A549 (cell line): ENCODE results near the gene PLD4. TPM values are rescaled to one million over a fixed set of nuclear protein-coding genes. Genes with fewer than 3 reads are reported as not detected.

Experiments used
- ATAC-seq, 2 experiments: fragments of 200-7000 bp in 1 of 2; fragments of >200 bp in 1 of 2; cut with Nextera tagmentation in 1 of 2; cut with Tn5 transposase in 1 of 2; 3 replicates each; pipeline versions ENCODE4 v1.8.0 to v1.9.1; 2018 to 2020; ENCODE audit warnings: mild to moderate bottlenecking in 1 of 2, moderate library complexity in 1 of 2
- CTCF ChIA-PET: fragments of 300-600 bp; sonication (Branson Sonifier 250); formaldehyde crosslinking; extraction: SDS; loops from one replicate; lab custom pipeline; 2021; ENCODE audit warnings: antibody characterized with exemption, inconsistent platforms; lab: Yijun Ruan, JAX
- POLR2A ChIA-PET: fragments of 350-600 bp; formaldehyde crosslinking; extraction: SDS; loops from one replicate; lab custom pipeline; 2021; ENCODE audit warnings: antibody characterized with exemption, inconsistent platforms; lab: Yijun Ruan, JAX
- DNase-seq, 2 experiments: peaks; one replicate each; pipeline versions ENCODE4 v3.0.0 to v3.0.0-alpha.2; 2011 to 2016; ENCODE audit warnings: low read depth in 1 of 2, low spot score in 1 of 2
- FAIRE-seq: peaks from 2 replicates; lab custom pipeline; 2011; peaks lifted over from hg19 to GRCh38; lab: Jason Lieb, UNC
- H3K27ac ChIP-seq, 2 experiments: fragments of >200 bp; sonication (Bioruptor Twin); formaldehyde crosslinking; 3 replicates each; pipeline ENCODE4 v1.5.1; 2016 to 2017
- H3K4me1 ChIP-seq: fragments of >200 bp; sonication (Bioruptor Twin); formaldehyde crosslinking; 3 replicates; pipeline ENCODE4 v1.6.1; 2016
- H3K4me2 ChIP-seq: fragments of >200 bp; sonication (Bioruptor Twin); formaldehyde crosslinking; 3 replicates; pipeline ENCODE4 v1.6.1; 2016
- H3K4me3 ChIP-seq: fragments of >200 bp; sonication (Bioruptor Twin); formaldehyde crosslinking; 3 replicates; pipeline ENCODE4 v1.5.1; 2016
- H3K9me3 ChIP-seq: fragments of >200 bp; sonication (Bioruptor Twin); formaldehyde crosslinking; 3 replicates; pipeline ENCODE4 v1.6.1; 2016
- CHD2 ChIP-seq: fragments of 150-350 bp; IDR thresholded peaks from 2 replicates; pipeline ENCODE4 v1.6.1; 2014; ENCODE audit warnings: low read length; ENCODE audit not compliant: partially characterized antibody
- CHD4 ChIP-seq: fragments of 200-600 bp; sonication (generic); IDR thresholded peaks from 2 replicates; pipeline ENCODE4 v1.6.1; 2016; ENCODE audit warnings: antibody characterized with exemption, mild to moderate bottlenecking, borderline replicate concordance
- ESRRA ChIP-seq: fragments of 150-350 bp; IDR thresholded peaks from 2 replicates; pipeline ENCODE4 v1.6.1; 2014; ENCODE audit warnings: mild to moderate bottlenecking, low read length, borderline replicate concordance
- FOSL2 ChIP-seq, 2 experiments: fragments of 450-650 bp in 1 of 2; fragments of >200 bp in 1 of 2; sonication (Bioruptor Twin) in 1 of 2; formaldehyde crosslinking; IDR thresholded peaks; 2 replicates each; pipeline versions ENCODE4 v1.5.0 to v1.6.1; 2016 to 2020; ENCODE audit warnings: mild to moderate bottlenecking in 1 of 2, moderate library complexity in 1 of 2
- FOXS1 ChIP-seq: fragments of 250-450 bp; sonication (Bioruptor Pico); IDR thresholded peaks from 2 replicates; pipeline ENCODE4 v1.5.0; 2020; ENCODE audit warnings: mild to moderate bottlenecking, moderate library complexity
- HOXB13 ChIP-seq: fragments of 250-450 bp; sonication (Bioruptor Pico); IDR thresholded peaks from 2 replicates; pipeline ENCODE4 v1.5.0; 2020; ENCODE audit warnings: low read depth, mild to moderate bottlenecking, moderate library complexity
- HOXB5 ChIP-seq: fragments of 250-450 bp; sonication (Bioruptor Pico); IDR thresholded peaks from 2 replicates; pipeline ENCODE4 v1.5.0; 2020; ENCODE audit warnings: mild to moderate bottlenecking, moderate library complexity
- KDM1A ChIP-seq: fragments of 200-600 bp; sonication (generic); IDR thresholded peaks from 2 replicates; pipeline ENCODE4 v1.6.1; 2016; ENCODE audit warnings: low read depth, mild to moderate bottlenecking
- KDM5A ChIP-seq: fragments of 200-600 bp; sonication (generic); IDR thresholded peaks from 2 replicates; pipeline ENCODE4 v1.6.1; 2016; ENCODE audit warnings: antibody characterized with exemption, mild to moderate bottlenecking
- MYC ChIP-seq: IDR thresholded peaks from 2 replicates; pipeline ENCODE4 v1.6.1; 2012; ENCODE audit warnings: mild to moderate bottlenecking, inconsistent platforms, low read length, improper control_type of control experiment, borderline replicate concordance
- NR3C1 ChIP-seq: fragments of >200 bp; sonication (Bioruptor Twin); formaldehyde crosslinking; IDR thresholded peaks from 3 replicates; pipeline ENCODE4 v1.6.1; 2017
- RAD21 ChIP-seq, 2 experiments: fragments of >200 bp in 1 of 2; sonication (Bioruptor Twin) in 1 of 2; formaldehyde crosslinking in 1 of 2; IDR thresholded peaks in 1 of 2; conservative IDR thresholded peaks in 1 of 2; 2 replicates in 1 of 2; 3 replicates in 1 of 2; pipeline ENCODE4 v1.6.1; 2012 to 2018; ENCODE audit warnings: inconsistent platforms in 1 of 2
- RARB ChIP-seq: fragments of 250-450 bp; sonication (Bioruptor Pico); IDR thresholded peaks from 2 replicates; pipeline ENCODE4 v1.8.0; 2021; ENCODE audit warnings: mild to moderate bottlenecking, moderate library complexity
- ZFP36 ChIP-seq: fragments of 450-650 bp; IDR thresholded peaks from 2 replicates; pipeline ENCODE4 v1.6.1; 2014; ENCODE audit warnings: borderline replicate concordance; ENCODE audit not compliant: partially characterized antibody
- ZSCAN20 ChIP-seq: fragments of 250-450 bp; sonication (Bioruptor Pico); IDR thresholded peaks from 2 replicates; pipeline ENCODE4 v1.8.0; 2022; ENCODE audit warnings: mild to moderate bottlenecking, moderate library complexity
- WGBS: methylation state at CpG from one replicate; pipeline ENCODE4 v1.1.6; 2017; ENCODE audit errors: missing lambda C conversion rate; 5-methylcytosine and 5-hydroxymethylcytosine counted together
- polyA plus RNA-seq, 4 experiments: library from polyadenylated mRNA; depleted of rRNA in 3 of 4; stranded (reverse); fragments of >200 nt; fragmentation: RNase III in 1 of 4; extraction: RNeasy Plus Mini Kit Qiagen cat#74134 plus additional on column Dnase treatment in 1 of 4; gene quantifications; 2 replicates in 3 of 4; 3 replicates in 1 of 4; pipeline ENCODE4 v1.2.3, GENCODE V29; 2011 to 2017
- TF ChIP-seq, protein P1 (sequence below): fragments of 200-600 bp; sonication (generic); IDR thresholded peaks from 2 replicates; pipeline ENCODE4 v1.6.1; 2016; ENCODE audit warnings: antibody characterized with exemption, mild to moderate bottlenecking, moderate library complexity
- TF ChIP-seq, protein P2 (sequence below): fragments of >200 bp; sonication (Bioruptor Twin); formaldehyde crosslinking; IDR thresholded peaks from 2 replicates; pipeline ENCODE4 v1.6.1; 2016
- TF ChIP-seq, protein P3 (sequence below): fragments of 150-350 bp; IDR thresholded peaks from 2 replicates; pipeline ENCODE4 v1.6.1; 2014; ENCODE audit warnings: low read depth, mild to moderate bottlenecking, low read length

Gene PLD4
- polyA plus RNA-seq, 2 of the 4 experiments (the other 2 are of a cell fraction): 0.01 TPM

DNA sequence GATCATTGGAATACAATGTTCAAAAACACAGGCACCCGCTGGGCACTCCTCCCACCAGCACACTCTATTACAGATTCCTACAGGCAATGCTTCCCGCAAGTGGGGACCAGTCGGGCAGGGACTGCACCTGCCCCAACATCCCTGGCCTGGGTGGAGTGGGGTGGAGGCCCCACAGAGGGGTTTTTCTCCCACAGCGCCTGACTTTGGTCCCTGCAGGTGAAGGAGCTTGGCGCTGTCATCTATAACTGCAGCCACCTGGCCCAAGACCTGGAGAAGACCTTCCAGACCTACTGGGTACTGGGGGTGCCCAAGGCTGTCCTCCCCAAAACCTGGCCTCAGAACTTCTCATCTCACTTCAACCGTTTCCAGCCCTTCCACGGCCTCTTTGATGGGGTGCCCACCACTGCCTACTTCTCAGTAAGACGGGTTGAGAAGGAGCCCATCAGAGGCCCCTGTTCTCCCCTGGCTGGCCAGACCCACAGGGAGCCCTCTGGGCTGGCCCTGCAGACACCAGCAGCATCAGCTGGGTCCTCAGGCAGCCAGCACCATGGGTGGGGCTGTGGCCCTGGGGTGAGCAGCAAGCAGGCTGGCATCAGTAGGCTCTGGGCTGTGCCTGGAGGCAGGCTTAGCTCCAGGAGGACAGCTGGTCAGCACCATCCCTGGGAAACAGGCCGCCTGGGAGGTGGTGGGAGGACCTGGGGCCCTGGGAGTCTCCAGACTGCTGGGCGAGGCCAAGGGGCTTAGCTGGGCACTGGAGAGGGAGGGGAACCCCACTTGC is 6.0 kb downstream of the PLD4 start:
- TF ChIP-seq HOXB13 (no peak), NR3C1 (no peak), HOXB5 (no peak), ZSCAN20 (no peak), KDM1A (no peak), ESRRA (no peak), CHD4 (no peak), ZFP36 (no peak)
- TF ChIP-seq, protein P1, sequence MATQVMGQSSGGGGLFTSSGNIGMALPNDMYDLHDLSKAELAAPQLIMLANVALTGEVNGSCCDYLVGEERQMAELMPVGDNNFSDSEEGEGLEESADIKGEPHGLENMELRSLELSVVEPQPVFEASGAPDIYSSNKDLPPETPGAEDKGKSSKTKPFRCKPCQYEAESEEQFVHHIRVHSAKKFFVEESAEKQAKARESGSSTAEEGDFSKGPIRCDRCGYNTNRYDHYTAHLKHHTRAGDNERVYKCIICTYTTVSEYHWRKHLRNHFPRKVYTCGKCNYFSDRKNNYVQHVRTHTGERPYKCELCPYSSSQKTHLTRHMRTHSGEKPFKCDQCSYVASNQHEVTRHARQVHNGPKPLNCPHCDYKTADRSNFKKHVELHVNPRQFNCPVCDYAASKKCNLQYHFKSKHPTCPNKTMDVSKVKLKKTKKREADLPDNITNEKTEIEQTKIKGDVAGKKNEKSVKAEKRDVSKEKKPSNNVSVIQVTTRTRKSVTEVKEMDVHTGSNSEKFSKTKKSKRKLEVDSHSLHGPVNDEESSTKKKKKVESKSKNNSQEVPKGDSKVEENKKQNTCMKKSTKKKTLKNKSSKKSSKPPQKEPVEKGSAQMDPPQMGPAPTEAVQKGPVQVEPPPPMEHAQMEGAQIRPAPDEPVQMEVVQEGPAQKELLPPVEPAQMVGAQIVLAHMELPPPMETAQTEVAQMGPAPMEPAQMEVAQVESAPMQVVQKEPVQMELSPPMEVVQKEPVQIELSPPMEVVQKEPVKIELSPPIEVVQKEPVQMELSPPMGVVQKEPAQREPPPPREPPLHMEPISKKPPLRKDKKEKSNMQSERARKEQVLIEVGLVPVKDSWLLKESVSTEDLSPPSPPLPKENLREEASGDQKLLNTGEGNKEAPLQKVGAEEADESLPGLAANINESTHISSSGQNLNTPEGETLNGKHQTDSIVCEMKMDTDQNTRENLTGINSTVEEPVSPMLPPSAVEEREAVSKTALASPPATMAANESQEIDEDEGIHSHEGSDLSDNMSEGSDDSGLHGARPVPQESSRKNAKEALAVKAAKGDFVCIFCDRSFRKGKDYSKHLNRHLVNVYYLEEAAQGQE: no peak
- TF ChIP-seq, protein P2, sequence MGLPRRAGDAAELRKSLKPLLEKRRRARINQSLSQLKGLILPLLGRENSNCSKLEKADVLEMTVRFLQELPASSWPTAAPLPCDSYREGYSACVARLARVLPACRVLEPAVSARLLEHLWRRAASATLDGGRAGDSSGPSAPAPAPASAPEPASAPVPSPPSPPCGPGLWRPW: no peak
- no peak overlapping the region for H3K27ac ChIP-seq
- CTCF ChIA-PET: interaction anchor here (0.6 to 1.2 kb wide), 3 partner anchors 45 to 199 kb away, joined by 3 to 5 read pairs (median 3); no protein-coding TSS in a partner anchor

DNA sequence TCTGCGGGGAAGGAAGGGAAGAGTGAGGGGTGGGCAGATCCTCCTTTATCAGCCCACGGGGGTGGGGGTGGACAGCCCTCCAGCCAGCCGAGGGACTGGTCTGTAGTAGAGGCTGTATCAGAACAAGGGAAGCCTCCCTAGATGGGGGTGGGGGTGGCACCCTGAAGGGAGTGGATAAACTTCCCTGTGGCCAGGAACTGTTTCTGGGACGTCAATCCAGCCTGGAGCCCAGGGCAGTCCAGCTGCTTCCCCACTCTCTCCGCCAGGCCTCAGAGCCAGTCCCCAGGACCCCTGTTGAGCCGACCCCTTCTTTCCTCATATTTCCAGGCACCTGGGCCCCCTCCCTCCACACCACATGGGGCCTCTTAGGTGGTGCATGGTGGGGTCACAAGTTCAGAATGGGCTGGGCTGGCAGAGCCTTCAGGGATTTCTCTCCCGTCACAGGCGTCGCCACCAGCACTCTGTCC is 6.7 kb downstream of the PLD4 start:
- WGBS: 73% methylated on average over 5 of the region's 9 CpGs
- CTCF ChIA-PET: interaction anchor here (0.6 to 1.2 kb wide), 3 partner anchors 44 to 198 kb away, joined by 3 to 5 read pairs (median 3); no protein-coding TSS in a partner anchor
- no peak for ATAC-seq

More for the DNA sequence above, 6.0 kb downstream of the PLD4 start:
- no peak for DNase-seq
- POLR2A ChIA-PET: no interaction called here
- ATAC-seq: no peak
- WGBS: 76% methylated on average over 9 of the region's 10 CpGs
- no peaks in the 10 kb centered on the region for H3K9me3 ChIP-seq
- no peak overlapping the region for H3K4me3 ChIP-seq
- FAIRE-seq: no peak
- H3K4me1 ChIP-seq: peaks cover 7% of the 10 kb centered on the region; the same call in 1 of the 3 replicates
- H3K4me2 ChIP-seq: no peak overlapping the region

More for the DNA sequence above, 6.7 kb downstream of the PLD4 start:
- Histone ChIP-seq H3K4me3 (no peak overlapping the region), H3K27ac (no peak overlapping the region), H3K4me2 (no peak overlapping the region), H3K9me3 (no peaks in the 10 kb centered on the region), H3K4me1 (peaks cover 7% of the 10 kb centered on the region; the same call in 1 of the 3 replicates)
- FAIRE-seq (no peak), DNase-seq (no peak)
- TF ChIP-seq FOXS1 (no peak), KDM5A (no peak), MYC (no peak), FOSL2 (IDR thresholded peaks at IDR 0.05) (no peak), FOSL2 (CRISPR knock-in tag; IDR thresholded peaks at IDR 0.05) (no peak), CHD2 (no peak), RAD21 (conservative IDR thresholded peaks at IDR 0.05 in 1 of 2, IDR thresholded peaks at IDR 0.05 in 1 of 2) (no peak), RARB (no peak)
- TF ChIP-seq, protein P3, sequence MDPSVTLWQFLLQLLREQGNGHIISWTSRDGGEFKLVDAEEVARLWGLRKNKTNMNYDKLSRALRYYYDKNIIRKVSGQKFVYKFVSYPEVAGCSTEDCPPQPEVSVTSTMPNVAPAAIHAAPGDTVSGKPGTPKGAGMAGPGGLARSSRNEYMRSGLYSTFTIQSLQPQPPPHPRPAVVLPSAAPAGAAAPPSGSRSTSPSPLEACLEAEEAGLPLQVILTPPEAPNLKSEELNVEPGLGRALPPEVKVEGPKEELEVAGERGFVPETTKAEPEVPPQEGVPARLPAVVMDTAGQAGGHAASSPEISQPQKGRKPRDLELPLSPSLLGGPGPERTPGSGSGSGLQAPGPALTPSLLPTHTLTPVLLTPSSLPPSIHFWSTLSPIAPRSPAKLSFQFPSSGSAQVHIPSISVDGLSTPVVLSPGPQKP: no peak
- POLR2A ChIA-PET: no interaction called here
